Aortic smooth muscle cell (primary cell): ENCODE results near the gene PROSER2. TPM values are rescaled to one million over a fixed set of nuclear protein-coding genes. Genes with fewer than 3 reads are reported as not detected.

Experiments used
- total RNA-seq: library from RNA; depleted of rRNA; stranded (reverse); fragments of >200 nt; gene quantifications from 2 replicates; pipeline ENCODE4 v1.2.3, GENCODE V29; 2014

Gene PROSER2, protein sequence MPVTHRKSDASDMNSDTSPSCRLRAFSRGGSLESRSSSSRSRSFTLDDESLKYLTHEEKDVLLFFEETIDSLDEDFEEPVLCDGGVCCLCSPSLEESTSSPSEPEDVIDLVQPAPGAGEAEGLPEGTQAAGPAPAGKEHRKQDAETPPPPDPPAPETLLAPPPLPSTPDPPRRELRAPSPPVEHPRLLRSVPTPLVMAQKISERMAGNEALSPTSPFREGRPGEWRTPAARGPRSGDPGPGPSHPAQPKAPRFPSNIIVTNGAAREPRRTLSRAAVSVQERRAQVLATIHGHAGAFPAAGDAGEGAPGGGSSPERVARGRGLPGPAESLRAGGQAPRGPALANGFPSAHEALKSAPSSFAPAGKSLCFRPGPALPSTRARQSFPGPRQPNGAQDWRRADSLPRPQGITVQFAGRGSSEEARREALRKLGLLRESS
- 2.0 and 2.1 TPM in 2 replicates for total RNA-seq

DNA sequence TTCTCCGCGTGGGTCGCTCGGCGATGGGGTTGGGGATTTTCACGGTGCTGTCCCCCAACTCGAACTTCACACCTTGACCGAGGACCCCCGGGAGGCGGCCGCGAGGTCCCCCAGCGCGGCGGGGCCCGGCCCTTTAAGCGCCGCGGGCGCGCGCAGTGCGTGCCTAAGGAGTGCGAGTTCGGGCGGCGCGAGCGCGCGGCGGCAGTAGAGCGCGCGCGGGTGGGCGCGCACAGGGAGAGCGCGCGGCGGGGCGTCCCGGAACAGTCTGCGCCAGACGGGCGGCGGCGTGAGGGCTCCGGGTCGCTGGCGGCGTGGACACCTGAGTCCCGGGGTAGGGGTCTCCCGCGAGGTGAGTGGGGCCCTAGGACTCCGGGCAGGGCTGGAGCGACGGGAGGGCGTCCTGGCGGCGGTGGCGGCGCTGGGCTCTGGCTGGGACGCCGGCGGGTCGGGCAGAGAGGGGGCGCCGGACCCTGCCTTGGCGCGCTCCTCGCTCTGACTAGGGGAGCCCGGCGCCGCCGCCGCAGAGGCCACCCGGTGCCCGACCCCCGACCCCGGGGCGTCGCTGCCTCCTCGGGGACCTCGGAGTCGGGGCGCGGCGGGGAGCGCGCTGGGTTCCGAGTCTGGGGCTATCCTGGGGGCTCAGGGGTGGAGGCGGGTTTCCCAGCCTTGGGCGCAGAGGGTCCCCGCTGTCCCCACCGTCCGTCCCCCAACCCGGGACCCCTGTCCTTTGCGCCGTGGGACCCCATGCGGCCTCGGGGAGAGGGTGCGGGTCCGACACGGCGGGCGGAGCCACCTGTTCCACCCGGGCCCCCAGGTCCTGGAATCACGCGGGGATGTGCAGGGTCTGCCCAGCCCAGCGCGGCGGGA, at the start of gene PROSER2:
Gene PROSER2, plus strand, starts transcription at position 235 of the 867 bp plus-strand sequence. CDS start 28,722 bp downstream, outside the sequence.

Other genes with a start within 250 kb of the PROSER2 start
- gene USP6NL, start 211.7 kb upstream of the PROSER2 start, total RNA-seq, result 11.0 and 13.2 TPM in 2 replicates
- gene ECHDC3, start 81.0 kb upstream of the PROSER2 start, total RNA-seq, result 4.5 and 6.6 TPM in 2 replicates
- gene UPF2, start 219.5 kb downstream of the PROSER2 start, total RNA-seq, result 15.2 and 17.7 TPM in 2 replicates
- 21.1 and 22.6 TPM in 2 replicates for gene DHTKD1, start 245.6 kb downstream of the PROSER2 start, total RNA-seq